HG02870 (cell line): ENCODE results near the gene RGS7.
A peak's percentile ranks its signal among the peaks of the same experiment; 100 is the strongest.

Source experiments
- ATAC-seq: cut with Tn5 transposase; IDR thresholded peaks from one replicate; pipeline ENCODE4 v1.9.1; 2021; ENCODE audit warnings: mild to moderate bottlenecking, moderate library complexity; ENCODE audit not compliant: unreplicated experiment

RGS7 gene

DNA sequence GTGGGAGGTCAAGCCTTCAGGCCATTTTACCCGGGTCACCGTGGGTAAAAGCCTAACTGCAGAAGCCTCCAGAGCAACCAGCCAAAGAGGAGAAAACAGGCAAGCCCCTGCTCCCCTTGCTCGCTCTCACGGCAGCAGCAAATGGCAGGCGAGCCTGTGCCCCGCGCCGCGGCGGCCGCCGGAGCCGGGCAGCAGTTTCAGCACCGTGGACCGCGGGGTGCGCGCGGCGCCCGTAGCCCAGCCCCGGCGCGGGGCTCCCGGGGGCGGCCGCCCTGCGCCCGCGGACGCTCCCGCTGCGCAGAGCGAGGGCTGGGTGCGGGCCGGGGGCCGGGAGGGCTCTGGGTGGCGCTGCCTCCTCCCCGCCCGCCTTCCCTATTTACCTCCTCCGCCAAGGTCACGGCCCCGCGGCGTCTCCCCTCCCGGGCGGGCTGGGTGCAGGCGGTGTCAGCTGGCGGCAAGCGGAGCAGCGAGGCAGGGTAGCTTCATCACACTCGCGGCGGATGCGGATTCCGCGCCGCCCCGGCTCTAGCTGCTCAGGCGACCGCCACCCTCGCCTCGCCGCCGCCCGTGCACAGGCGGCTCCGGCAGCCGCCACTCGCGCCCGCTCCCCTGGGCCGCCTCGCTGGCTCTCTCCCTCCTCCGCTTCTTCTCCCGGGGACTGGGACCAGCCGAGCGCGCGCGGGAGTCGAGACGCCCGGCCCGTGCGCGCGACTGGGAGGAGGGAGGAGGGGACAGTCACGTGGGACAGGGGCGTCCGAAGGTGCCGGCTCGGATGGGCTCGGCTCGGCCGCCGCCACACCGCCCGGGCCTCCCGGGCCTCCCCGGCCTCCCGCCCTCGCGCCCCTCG lies at the start of gene RGS7:
RGS7 (minus strand) TSS at position 687 of the 847 bp plus-strand sequence.
- ATAC-seq: peak; percentile 52

GRCh38 chr1:241406421-241406820 lies 49.4 kb upstream of the RGS7 start:
- no peak for ATAC-seq

DNA sequence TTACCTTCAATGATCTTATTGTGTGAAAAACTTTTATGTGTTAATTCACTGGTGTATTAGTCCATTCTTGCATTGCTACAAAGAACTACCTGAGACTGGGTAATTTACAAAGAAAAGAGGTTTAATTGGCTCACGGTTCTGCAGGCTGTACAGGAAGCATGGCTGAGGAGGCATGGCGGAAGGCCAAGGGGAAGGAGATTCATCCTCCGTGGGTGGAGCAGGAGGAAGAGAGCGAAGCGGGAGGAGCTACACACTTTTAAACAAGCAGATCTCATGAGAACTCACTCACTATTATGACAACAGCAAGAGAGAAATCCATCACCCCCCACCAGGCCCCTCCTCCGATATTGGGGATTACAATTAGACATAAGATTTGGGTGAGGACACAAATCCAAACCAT lies 44.2 kb upstream of the RGS7 start:
- no peak for ATAC-seq

DNA sequence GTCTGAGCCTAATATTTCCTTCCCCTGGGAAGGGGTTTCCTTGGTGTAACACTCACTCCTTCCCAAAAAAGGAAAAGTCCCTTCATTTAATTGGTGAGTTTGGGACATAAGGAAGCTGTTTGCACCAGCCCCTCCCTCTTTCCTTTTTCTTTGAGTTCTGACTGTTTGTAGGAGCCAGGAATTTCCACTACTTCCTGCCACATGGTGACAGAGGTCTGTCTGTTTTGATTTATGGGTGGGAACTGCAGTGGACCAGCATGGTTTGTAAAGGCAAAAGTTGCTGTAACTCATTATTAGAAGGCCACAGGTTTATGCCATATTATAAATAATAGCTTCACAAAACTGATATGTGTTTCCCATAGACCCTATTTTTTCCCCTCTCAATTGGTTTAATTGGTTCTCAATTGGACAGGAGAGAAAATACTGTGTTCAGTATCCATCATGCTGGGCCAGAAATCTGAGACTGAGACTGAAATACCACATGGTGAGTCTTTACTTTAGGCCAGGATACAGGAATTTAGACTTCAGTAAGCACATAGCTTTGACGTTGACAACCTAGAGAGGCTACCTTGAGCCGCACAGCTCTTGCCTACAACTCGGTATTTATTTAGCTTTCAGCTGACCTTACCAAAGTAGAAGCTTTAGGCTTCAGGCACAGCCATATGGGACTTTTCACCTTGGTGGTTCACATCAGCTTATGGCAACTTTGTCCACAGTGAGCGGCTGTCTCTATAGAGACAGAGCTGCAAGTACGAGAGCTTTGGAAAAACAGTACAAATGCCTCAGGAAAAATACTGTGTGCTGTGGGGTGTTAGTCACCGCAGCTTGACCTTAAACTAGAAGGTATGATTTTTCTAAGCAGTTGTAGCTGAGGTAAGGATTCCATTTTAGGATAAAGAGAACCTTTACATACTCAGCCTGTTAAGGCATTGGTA lies 40.0 kb upstream of the RGS7 start:
- ATAC-seq: no peak

GRCh38 chr1:241391926-241392710 lies 35.1 kb upstream of the RGS7 start:
- ATAC-seq: no peak

DNA sequence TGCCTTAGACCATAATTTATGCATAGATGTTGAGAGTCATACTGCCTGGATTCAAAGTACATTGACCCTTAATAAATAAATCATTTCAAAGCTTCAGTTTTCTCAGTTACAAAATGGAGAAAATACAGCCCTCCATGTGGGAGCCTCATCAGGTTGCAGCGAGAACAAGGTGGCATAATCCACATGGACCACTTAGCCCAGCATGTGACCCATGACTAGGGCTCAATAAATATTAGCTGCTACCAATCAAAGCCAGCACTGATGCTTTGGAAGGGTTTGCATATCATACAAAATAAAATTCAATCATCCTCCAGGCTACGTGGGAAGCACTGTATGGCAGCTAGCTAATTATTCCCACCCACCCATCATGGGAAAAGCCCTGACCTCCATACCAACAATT lies 33.5 kb upstream of the RGS7 start:
- ATAC-seq: no peak

GRCh38 chr1:241389400-241389799 lies 32.4 kb upstream of the RGS7 start:
- no peak for ATAC-seq

DNA sequence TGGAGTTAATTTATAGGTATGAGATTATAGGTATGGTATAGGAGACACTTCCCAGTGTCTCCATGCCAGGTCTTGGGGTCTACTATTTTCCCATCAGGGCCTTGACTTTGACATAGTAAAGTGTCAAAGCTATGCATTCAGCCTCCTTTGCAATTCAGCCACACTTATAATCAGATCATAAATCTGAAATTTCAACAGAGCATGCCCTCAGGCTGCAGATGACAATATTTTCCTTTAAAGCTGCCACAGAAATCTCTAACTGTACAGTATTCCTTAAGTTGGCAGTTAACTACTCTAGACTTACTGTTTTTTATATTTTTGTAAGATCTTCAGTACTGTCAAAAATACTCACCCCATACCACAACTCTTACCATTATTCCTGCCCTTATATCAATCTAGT lies 30.2 kb upstream of the RGS7 start:
- ATAC-seq: no peak

DNA sequence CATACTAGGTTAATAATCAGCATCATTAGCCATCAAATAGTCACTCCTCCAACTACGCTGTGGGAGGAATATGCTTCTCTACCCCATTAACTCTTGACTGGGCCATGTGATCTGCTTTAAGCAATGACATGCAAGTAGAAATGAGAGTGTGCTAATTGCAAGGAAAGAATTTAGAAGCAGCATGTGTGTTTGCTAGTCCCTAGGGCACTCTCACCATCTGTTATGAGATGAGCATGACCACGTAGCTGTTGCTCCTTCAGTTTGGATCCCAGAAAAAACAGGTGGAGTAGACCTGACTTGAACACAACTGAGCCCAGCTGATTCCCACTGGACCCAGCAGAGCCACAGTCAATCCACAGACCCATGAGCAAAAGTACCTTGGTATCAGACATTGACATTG lies 19.7 kb upstream of the RGS7 start:
- ATAC-seq: no peak

DNA sequence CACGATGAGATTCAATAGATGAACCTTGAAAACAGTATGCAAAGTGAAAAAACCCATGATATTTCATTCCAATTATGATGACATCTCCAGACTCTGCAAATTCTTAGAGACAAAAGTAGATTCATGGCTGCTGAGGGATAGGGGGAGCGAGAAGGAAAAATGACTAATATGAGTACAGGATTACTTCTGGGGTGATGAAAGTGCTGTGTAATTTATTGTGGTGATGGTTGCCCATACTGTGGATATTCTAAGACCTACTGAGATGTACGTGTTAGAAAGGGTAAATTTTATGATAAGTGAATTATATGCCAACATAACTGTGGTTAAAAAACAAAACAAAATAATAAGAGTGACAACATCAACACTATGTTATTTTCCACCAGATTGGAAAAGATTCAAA lies 18.9 kb upstream of the RGS7 start:
- ATAC-seq: no peak

- no peak for ATAC-seq
Observed at GRCh38 chr1:241366196-241366595, 9.2 kb upstream of the RGS7 start.

- no peak for ATAC-seq
Observed at GRCh38 chr1:241362350-241362749, 5.3 kb upstream of the RGS7 start.

- ATAC-seq: no peak
Observed at GRCh38 chr1:241357366-241358340, 648 bp upstream of the RGS7 start.

- no peak for ATAC-seq
Observed at GRCh38 chr1:241356187-241356518, 852 bp downstream of the RGS7 start.

DNA sequence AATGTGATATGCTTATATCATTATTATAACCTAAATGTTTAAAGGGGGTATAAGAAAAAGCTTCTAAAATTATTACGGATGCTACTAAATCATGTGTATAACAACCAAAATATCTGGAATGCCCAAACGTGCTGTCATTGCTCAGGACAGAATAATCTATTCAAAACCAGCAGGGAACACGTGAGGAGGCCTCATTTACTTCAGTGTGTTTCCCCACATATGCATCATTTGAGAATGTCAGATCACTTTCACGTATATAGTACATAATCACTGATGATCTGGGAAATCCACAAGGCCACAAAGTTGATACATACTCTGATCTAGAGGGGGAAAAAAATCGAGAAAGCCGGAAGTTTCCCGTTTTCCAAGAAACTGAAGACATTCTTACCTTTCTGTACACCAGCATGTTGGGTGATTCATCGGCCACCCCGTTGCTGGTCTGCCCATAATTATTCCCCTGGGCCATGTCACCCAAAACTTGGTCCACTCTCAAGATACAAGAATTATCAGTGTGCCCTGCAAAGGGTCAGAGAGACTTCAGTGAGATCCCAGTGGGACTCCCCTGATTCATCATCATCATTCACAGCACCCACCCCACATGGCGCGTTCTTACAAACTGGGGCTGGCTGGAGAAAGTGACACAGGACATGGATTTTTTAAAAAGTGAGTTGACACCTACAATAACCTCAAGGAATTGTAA lies 1.5 kb downstream of the RGS7 start:
- ATAC-seq: no peak

DNA sequence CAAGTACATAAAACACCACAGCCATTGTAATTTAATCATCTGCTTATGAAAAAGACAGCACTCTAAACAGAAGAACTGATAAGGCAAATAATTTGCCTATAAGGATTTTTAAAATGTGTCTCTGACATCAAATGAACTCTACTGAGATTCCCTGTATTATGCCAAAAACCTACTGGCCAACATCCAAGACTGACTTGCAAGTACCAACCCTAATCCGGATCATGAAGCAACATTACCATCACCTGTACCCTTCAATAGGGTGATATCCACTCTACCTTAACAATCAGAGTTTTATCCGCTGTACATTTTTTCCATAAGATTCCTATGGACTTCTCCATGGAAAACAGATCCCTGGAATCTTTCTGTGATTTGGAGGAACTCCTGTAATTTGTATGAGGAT lies 4.6 kb downstream of the RGS7 start:
- no peak for ATAC-seq

DNA sequence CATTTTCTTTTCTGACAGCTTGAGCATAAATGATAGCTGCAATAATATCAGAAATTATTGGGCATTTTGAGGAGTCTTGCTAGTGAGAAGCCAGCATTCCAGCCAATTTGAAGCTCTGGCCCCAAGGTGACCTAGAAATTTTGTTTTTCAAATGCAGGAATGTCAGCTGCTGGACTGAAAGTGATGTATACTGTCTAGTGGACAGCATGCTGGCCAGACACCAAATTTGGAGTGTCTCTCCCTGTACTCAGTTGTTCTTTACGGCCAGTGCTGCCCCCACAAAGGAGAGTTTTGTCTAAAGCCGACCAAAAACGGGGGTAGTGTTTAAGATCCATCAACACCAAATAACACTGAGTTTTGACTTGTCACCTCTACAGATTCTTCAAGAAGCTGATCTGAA lies 5.2 kb downstream of the RGS7 start:
- ATAC-seq: no peak

DNA sequence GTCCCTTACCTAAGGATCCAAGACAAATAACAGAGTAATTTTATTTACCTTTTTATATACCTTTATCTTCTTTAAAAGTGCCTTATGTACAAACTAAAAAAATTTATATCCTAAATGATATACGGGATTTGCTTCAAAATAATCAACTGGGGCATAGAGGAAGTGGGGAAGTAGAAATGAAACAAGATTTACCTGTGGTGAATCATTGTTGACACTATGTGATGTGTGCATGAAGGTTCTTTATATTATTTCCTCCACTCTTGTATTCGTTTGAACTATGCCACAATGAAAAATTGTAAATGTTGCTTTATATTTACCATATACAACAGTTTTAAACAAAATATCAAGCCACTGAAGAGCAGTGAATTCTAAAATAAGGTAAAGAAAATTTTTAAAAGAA lies 13.0 kb downstream of the RGS7 start:
- ATAC-seq: no peak

- ATAC-seq: no peak
Observed at GRCh38 chr1:241336335-241336734, 20.7 kb downstream of the RGS7 start.

DNA sequence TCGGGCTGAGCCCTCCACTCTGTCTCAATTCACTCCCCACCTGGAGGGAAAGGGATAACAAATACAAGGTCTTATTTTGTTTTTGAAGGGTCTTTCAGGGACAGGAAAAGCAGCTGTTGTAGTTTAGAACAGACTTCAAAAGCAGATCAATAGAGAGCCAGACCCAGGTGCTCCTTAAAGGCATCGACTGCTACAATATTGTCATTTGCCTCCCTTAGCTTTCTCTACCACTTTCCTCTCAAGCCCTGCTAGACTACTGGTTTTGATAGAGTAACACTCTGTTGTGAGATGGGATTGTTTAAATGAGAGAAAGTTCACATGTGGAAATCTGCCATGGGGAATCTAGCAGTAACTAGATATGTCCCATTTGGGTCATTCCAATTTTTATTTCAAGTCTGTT lies 24.0 kb downstream of the RGS7 start:
- no peak for ATAC-seq
